Measurements from ENCODE around the gene OTOGL.

GRCh38 chr12:80151131-80151530 is 51.8 kb downstream of the OTOGL start:
- TF ChIP-seq POLR2AphosphoS5 (IDR thresholded peaks at IDR 0.05) = no peak
- TF ChIP-seq CTCF (IDR thresholded peaks at IDR 0.05) = no peak

Measured in suprapubic skin (tissue), 3 donors.